Ovary (tissue), 9 donors: ENCODE data around the gene ABRAXAS1. TPM values are rescaled to one million over a fixed set of nuclear protein-coding genes. Genes with fewer than 3 reads are reported as not detected.
"Not testable (repeated sequence)": the region's sequence is repeated elsewhere in the genome, so short reads cannot be mapped to it uniquely, and the experiment has no call there.

Experiments used
- DNase-seq, 5 donors: peaks; one replicate each; pipeline ENCODE4 v3.0.0-alpha.2; 2019 to 2020
- H3K27ac ChIP-seq, 2 donors: fragments of 200-600 bp; one replicate each; pipeline versions ENCODE4 v1.5.1 to v1.8.0; 2019 to 2022
- H3K27me3 ChIP-seq: fragments of 200-600 bp; one replicate; pipeline ENCODE4 v1.8.0; 2022
- H3K36me3 ChIP-seq: fragments of 200-600 bp; sonication (generic); one replicate; pipeline ENCODE4 v1.5.1; 2019
- H3K4me1 ChIP-seq: one replicate; pipeline ENCODE4 v1.8.1; 2013; ENCODE audit warnings: mild to moderate bottlenecking, moderate library complexity; ENCODE audit not compliant: insufficient read depth
- H3K4me3 ChIP-seq: fragments of 200-600 bp; sonication (generic); one replicate; pipeline ENCODE4 v1.5.1; 2017
- H3K9me3 ChIP-seq, 2 donors: fragments of 200-600 bp in 1 of 2; sonication (generic) in 1 of 2; one replicate each; pipeline versions ENCODE4 v1.5.1 to v1.8.1; 2013 to 2019; ENCODE audit warnings: mild to moderate bottlenecking in 1 of 2, moderate library complexity in 1 of 2
- EP300 ChIP-seq: sonication (generic); formaldehyde crosslinking; IDR thresholded peaks from one replicate; pipeline ENCODE4 v1.6.1; 2017; ENCODE audit warnings: antibody characterized with exemption
- POLR2A ChIP-seq: fragments of 450-650 bp; IDR thresholded peaks from one replicate; pipeline ENCODE4 v1.6.1; 2017; ENCODE audit warnings: antibody characterized with exemption, mild to moderate bottlenecking, moderate library complexity
- WGBS, 3 donors: extraction: QIAGEN DNeasy Blood & Tissue Kit in 1 of 3; methylation state at CpG; one replicate each; pipeline versions ENCODE4 v1.1.5 to v1.1.7; 2013 to 2017; 5-methylcytosine and 5-hydroxymethylcytosine counted together
- intact Hi-C, 4 donors: fragments of 100-400 bp; cut with DNase I; formaldehyde crosslinking; loops; one replicate each; pipeline versions ENCODE4 v1.11.0 to v1.15.1; 2022 to 2023
- polyA plus RNA-seq, 2 donors: library from polyadenylated mRNA; stranded (reverse); fragments of 200-250 nt in 1 of 2; fragments of 350-450 nt in 1 of 2; fragmentation: Illumina TruSeq in 1 of 2; extraction: RNeasy Lipid Tissue Mini Kit (QIAGEN cat#74804) in 1 of 2; gene quantifications; one replicate each; pipeline ENCODE4 v1.2.3, GENCODE V29; 2013 to 2014
- total RNA-seq, 7 donors: library from RNA; depleted of rRNA in 2 of 7; stranded (reverse); fragments of >200 nt in 2 of 7; fragmentation: NEBNext Ultra II Directional in 3 of 7; extraction: Animal tissue kit (Norgen Biotek cat#: 25700) in 3 of 7; gene quantifications; one replicate each; pipeline versions ENCODE4 v1.1.0 to v1.2.4, GENCODE V29; 2016 to 2023
- TF ChIP-seq, protein P1 (sequence below), 3 donors: fragments of 450-650 bp in 2 of 3; fragments of 200-600 bp in 1 of 3; IDR thresholded peaks; one replicate each; pipeline versions ENCODE4 v1.5.1 to v1.8.0; 2016 to 2022; ENCODE audit warnings: antibody characterized with exemption in 3 of 3, mild to moderate bottlenecking in 1 of 3
- donor health status: DM: no; HTN: no; CAD: no; lungs with moderate emphysema.
- donor health status: DM: no; HTN: no; CAD: no.
- donor health status: Bipolar disorder and iron deficiency.
- donor health status: DM: yes; HTN: yes; CAD: no.
- donor health status: DM: no; HTN: no; CAD: no.
- donor health status: DM: yes; HTN: yes; CAD: no.

Gene ABRAXAS1
- total and polyA plus RNA-seq, 9 donors: 14.5 to 43.1 (median 31.5) TPM

GRCh38 chr4:83510442-83510841, 25.5 kb upstream of the ABRAXAS1 start:
- Histone ChIP-seq H3K27ac (no peak overlapping the region), H3K9me3 (no peaks in the 10 kb centered on the region), H3K4me3 (no peak overlapping the region), H3K27me3 (no peaks in the 10 kb centered on the region), H3K4me1 (no peaks in the 10 kb centered on the region), H3K36me3 (no peaks in the 10 kb centered on the region)
- no peak for DNase-seq
- TF ChIP-seq POLR2A: no peak
- TF ChIP-seq, protein P1, sequence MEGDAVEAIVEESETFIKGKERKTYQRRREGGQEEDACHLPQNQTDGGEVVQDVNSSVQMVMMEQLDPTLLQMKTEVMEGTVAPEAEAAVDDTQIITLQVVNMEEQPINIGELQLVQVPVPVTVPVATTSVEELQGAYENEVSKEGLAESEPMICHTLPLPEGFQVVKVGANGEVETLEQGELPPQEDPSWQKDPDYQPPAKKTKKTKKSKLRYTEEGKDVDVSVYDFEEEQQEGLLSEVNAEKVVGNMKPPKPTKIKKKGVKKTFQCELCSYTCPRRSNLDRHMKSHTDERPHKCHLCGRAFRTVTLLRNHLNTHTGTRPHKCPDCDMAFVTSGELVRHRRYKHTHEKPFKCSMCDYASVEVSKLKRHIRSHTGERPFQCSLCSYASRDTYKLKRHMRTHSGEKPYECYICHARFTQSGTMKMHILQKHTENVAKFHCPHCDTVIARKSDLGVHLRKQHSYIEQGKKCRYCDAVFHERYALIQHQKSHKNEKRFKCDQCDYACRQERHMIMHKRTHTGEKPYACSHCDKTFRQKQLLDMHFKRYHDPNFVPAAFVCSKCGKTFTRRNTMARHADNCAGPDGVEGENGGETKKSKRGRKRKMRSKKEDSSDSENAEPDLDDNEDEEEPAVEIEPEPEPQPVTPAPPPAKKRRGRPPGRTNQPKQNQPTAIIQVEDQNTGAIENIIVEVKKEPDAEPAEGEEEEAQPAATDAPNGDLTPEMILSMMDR (IDR thresholded peaks at IDR 0.05): no peak
- no peak for TF ChIP-seq EP300
- intact Hi-C loops: loop anchor here in 1 of 4 donors (10.0 kb wide), 1 partner anchor 124 kb away; no protein-coding TSS in a partner anchor
- 71 to 91% (median 73%) methylated on average over 4 of the region's 4 CpGs for WGBS, 3 donors

GRCh38 chr4:83509156-83509585, 24.3 kb upstream of the ABRAXAS1 start:
- intact Hi-C loops: loop anchor here in 2 of 4 donors (10.0 kb wide), 1 partner anchor 126 kb away; no protein-coding TSS in a partner anchor
- not testable (repeated sequence) for H3K27ac ChIP-seq, H3K4me3 ChIP-seq, H3K27me3 ChIP-seq, H3K4me1 ChIP-seq, H3K9me3 ChIP-seq, H3K36me3 ChIP-seq
- 68 to 71% (median 71%) methylated on average over 3 of the region's 3 CpGs for WGBS, 3 donors
- TF ChIP-seq, protein P1 (IDR thresholded peaks at IDR 0.05): peak in 2 of 3 donors; percentile 21 to 52
- DNase-seq: peak in 2 of 5 donors; percentile 31 to 56

- no peaks in the 10 kb centered on the region for H3K27me3 ChIP-seq
- intact Hi-C loops: loop anchor here in 2 of 4 donors (10.0 kb wide), 1 partner anchor 130 kb away; no protein-coding TSS in a partner anchor
- 92 to 95% (median 95%) methylated on average over 10 of the region's 10 CpGs for WGBS, 3 donors
- H3K4me1 ChIP-seq: no peaks in the 10 kb centered on the region
- H3K36me3 ChIP-seq: no peaks in the 10 kb centered on the region
- TF ChIP-seq POLR2A: no peak
- TF ChIP-seq, protein P1 (IDR thresholded peaks at IDR 0.05): no peak
- TF ChIP-seq EP300: no peak
- no peak overlapping the region for H3K4me3 ChIP-seq
- H3K27ac ChIP-seq: no peak overlapping the region
- H3K9me3 ChIP-seq: no peaks in the 10 kb centered on the region
- DNase-seq: no peak
Observed at GRCh38 chr4:83504996-83505395, 20.1 kb upstream of the ABRAXAS1 start.

- Histone ChIP-seq H3K27ac (no peak overlapping the region), H3K4me1 (no peaks in the 10 kb centered on the region), H3K27me3 (no peaks in the 10 kb centered on the region), H3K36me3 (no peaks in the 10 kb centered on the region), H3K9me3 (no peaks in the 10 kb centered on the region), H3K4me3 (no peak overlapping the region)
- TF ChIP-seq, protein P1 (IDR thresholded peaks at IDR 0.05): no peak
- TF ChIP-seq POLR2A (no peak), EP300 (no peak)
- DNase-seq: no peak
- intact Hi-C loops: loop anchor here in 2 of 4 donors (10.0 kb wide), 1 partner anchor 130 kb away; no protein-coding TSS in a partner anchor
- WGBS, 3 donors: 55 to 69% (median 57%) methylated on average over 4 of the region's 4 CpGs
Observed at GRCh38 chr4:83504503-83504902, 19.6 kb upstream of the ABRAXAS1 start.
